WTC11 (cell line): ENCODE results near the gene PCDHGA4. TPM values are rescaled to one million over a fixed set of nuclear protein-coding genes. Genes with fewer than 3 reads are reported as not detected.

Experiments
- ARID4B ChIP-seq: sonication (generic); formaldehyde crosslinking; IDR thresholded peaks from 2 replicates; pipeline ENCODE4 v1.8.0; 2023; ENCODE audit warnings: missing genetic modification reagents, mild to moderate bottlenecking, borderline replicate concordance
- FOXP4 ChIP-seq: sonication (generic); formaldehyde crosslinking; IDR thresholded peaks from 2 replicates; pipeline ENCODE4 v1.8.0; 2022; ENCODE audit warnings: mild to moderate bottlenecking, missing genetic modification reagents
- NFATC4 ChIP-seq: fragments of 250-450 bp; sonication (Bioruptor Pico); IDR thresholded peaks from 2 replicates; pipeline ENCODE4 v1.9.0; 2021; ENCODE audit warnings: mild to moderate bottlenecking
- NR1H2 ChIP-seq: sonication (generic); formaldehyde crosslinking; IDR thresholded peaks from 2 replicates; pipeline ENCODE4 v1.9.0; 2021; ENCODE audit warnings: mild to moderate bottlenecking, moderate library complexity, missing genetic modification reagents
- OVOL2 ChIP-seq: fragments of 250-450 bp; sonication (Bioruptor Pico); IDR thresholded peaks from 2 replicates; pipeline ENCODE4 v1.9.0; 2021; ENCODE audit warnings: mild to moderate bottlenecking, borderline replicate concordance
- RORB ChIP-seq: fragments of 250-450 bp; sonication (Bioruptor Pico); IDR thresholded peaks from 2 replicates; pipeline ENCODE4 v1.9.0; 2021; ENCODE audit warnings: mild to moderate bottlenecking
- TCF7 ChIP-seq: sonication (generic); formaldehyde crosslinking; IDR thresholded peaks from 2 replicates; pipeline ENCODE4 v1.8.0; 2022; ENCODE audit warnings: mild to moderate bottlenecking, low read depth, missing genetic modification reagents, moderate library complexity
- TP53 ChIP-seq: sonication (generic); formaldehyde crosslinking; IDR thresholded peaks from 2 replicates; pipeline ENCODE4 v1.8.1; 2023; ENCODE audit warnings: mild to moderate bottlenecking, missing genetic modification reagents
- ZNF671 ChIP-seq: fragments of 250-450 bp; sonication (Bioruptor Pico); IDR thresholded peaks from 2 replicates; pipeline ENCODE4 v1.8.0; 2021; ENCODE audit warnings: mild to moderate bottlenecking
- total RNA-seq: library from RNA; stranded (reverse); gene quantifications from 3 replicates; pipeline ENCODE4 v1.2.3, GENCODE V29; 2021
- TF ChIP-seq, protein P1 (sequence below): sonication (generic); formaldehyde crosslinking; conservative IDR thresholded peaks from 2 replicates; pipeline ENCODE4 v1.8.1; 2023; ENCODE audit warnings: mild to moderate bottlenecking, low read depth, missing genetic modification reagents, moderate library complexity
- TF ChIP-seq, protein P2 (sequence below): fragments of 250-450 bp; sonication (Bioruptor Pico); IDR thresholded peaks from 2 replicates; pipeline ENCODE4 v1.9.0; 2021; ENCODE audit warnings: mild to moderate bottlenecking
- TF ChIP-seq, protein P3 (sequence below): sonication (generic); formaldehyde crosslinking; IDR thresholded peaks from 2 replicates; pipeline ENCODE4 v1.8.0; 2023; ENCODE audit warnings: missing genetic modification reagents
- TF ChIP-seq, protein P4 (sequence below): sonication (generic); formaldehyde crosslinking; IDR thresholded peaks from 2 replicates; pipeline ENCODE4 v1.8.1; 2023; ENCODE audit warnings: mild to moderate bottlenecking, missing genetic modification reagents, moderate library complexity
- TF ChIP-seq, protein P5 (sequence below): sonication (generic); formaldehyde crosslinking; IDR thresholded peaks from 2 replicates; pipeline ENCODE4 v1.8.1; 2023; ENCODE audit warnings: mild to moderate bottlenecking, missing genetic modification reagents, borderline replicate concordance

Gene PCDHGA4
- total RNA-seq, 1 experiment from 2014 or later = 3.5 TPM

- TF ChIP-seq, protein P1, sequence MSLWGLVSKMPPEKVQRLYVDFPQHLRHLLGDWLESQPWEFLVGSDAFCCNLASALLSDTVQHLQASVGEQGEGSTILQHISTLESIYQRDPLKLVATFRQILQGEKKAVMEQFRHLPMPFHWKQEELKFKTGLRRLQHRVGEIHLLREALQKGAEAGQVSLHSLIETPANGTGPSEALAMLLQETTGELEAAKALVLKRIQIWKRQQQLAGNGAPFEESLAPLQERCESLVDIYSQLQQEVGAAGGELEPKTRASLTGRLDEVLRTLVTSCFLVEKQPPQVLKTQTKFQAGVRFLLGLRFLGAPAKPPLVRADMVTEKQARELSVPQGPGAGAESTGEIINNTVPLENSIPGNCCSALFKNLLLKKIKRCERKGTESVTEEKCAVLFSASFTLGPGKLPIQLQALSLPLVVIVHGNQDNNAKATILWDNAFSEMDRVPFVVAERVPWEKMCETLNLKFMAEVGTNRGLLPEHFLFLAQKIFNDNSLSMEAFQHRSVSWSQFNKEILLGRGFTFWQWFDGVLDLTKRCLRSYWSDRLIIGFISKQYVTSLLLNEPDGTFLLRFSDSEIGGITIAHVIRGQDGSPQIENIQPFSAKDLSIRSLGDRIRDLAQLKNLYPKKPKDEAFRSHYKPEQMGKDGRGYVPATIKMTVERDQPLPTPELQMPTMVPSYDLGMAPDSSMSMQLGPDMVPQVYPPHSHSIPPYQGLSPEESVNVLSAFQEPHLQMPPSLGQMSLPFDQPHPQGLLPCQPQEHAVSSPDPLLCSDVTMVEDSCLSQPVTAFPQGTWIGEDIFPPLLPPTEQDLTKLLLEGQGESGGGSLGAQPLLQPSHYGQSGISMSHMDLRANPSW (CRISPR knock-in tag) = no peak
- TF ChIP-seq, protein P2, sequence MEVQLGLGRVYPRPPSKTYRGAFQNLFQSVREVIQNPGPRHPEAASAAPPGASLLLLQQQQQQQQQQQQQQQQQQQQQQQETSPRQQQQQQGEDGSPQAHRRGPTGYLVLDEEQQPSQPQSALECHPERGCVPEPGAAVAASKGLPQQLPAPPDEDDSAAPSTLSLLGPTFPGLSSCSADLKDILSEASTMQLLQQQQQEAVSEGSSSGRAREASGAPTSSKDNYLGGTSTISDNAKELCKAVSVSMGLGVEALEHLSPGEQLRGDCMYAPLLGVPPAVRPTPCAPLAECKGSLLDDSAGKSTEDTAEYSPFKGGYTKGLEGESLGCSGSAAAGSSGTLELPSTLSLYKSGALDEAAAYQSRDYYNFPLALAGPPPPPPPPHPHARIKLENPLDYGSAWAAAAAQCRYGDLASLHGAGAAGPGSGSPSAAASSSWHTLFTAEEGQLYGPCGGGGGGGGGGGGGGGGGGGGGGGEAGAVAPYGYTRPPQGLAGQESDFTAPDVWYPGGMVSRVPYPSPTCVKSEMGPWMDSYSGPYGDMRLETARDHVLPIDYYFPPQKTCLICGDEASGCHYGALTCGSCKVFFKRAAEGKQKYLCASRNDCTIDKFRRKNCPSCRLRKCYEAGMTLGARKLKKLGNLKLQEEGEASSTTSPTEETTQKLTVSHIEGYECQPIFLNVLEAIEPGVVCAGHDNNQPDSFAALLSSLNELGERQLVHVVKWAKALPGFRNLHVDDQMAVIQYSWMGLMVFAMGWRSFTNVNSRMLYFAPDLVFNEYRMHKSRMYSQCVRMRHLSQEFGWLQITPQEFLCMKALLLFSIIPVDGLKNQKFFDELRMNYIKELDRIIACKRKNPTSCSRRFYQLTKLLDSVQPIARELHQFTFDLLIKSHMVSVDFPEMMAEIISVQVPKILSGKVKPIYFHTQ (CRISPR knock-in tag) = no peak
- no peak for TF ChIP-seq TCF7
- no peak for TF ChIP-seq NFATC4
- TF ChIP-seq, protein P3, sequence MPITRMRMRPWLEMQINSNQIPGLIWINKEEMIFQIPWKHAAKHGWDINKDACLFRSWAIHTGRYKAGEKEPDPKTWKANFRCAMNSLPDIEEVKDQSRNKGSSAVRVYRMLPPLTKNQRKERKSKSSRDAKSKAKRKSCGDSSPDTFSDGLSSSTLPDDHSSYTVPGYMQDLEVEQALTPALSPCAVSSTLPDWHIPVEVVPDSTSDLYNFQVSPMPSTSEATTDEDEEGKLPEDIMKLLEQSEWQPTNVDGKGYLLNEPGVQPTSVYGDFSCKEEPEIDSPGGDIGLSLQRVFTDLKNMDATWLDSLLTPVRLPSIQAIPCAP (CRISPR knock-in tag) = no peak
- TF ChIP-seq RORB (CRISPR knock-in tag) = no peak
- TF ChIP-seq ARID4B (CRISPR knock-in tag) = no peak
- TF ChIP-seq, protein P4, sequence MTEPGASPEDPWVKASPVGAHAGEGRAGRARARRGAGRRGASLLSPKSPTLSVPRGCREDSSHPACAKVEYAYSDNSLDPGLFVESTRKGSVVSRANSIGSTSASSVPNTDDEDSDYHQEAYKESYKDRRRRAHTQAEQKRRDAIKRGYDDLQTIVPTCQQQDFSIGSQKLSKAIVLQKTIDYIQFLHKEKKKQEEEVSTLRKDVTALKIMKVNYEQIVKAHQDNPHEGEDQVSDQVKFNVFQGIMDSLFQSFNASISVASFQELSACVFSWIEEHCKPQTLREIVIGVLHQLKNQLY (CRISPR knock-in tag) = no peak
- TF ChIP-seq NR1H2 (CRISPR knock-in tag) = no peak
- no peak for TF ChIP-seq ZNF671
- TF ChIP-seq OVOL2 = no peak
- TF ChIP-seq, protein P5, sequence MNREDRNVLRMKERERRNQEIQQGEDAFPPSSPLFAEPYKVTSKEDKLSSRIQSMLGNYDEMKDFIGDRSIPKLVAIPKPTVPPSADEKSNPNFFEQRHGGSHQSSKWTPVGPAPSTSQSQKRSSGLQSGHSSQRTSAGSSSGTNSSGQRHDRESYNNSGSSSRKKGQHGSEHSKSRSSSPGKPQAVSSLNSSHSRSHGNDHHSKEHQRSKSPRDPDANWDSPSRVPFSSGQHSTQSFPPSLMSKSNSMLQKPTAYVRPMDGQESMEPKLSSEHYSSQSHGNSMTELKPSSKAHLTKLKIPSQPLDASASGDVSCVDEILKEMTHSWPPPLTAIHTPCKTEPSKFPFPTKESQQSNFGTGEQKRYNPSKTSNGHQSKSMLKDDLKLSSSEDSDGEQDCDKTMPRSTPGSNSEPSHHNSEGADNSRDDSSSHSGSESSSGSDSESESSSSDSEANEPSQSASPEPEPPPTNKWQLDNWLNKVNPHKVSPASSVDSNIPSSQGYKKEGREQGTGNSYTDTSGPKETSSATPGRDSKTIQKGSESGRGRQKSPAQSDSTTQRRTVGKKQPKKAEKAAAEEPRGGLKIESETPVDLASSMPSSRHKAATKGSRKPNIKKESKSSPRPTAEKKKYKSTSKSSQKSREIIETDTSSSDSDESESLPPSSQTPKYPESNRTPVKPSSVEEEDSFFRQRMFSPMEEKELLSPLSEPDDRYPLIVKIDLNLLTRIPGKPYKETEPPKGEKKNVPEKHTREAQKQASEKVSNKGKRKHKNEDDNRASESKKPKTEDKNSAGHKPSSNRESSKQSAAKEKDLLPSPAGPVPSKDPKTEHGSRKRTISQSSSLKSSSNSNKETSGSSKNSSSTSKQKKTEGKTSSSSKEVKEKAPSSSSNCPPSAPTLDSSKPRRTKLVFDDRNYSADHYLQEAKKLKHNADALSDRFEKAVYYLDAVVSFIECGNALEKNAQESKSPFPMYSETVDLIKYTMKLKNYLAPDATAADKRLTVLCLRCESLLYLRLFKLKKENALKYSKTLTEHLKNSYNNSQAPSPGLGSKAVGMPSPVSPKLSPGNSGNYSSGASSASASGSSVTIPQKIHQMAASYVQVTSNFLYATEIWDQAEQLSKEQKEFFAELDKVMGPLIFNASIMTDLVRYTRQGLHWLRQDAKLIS = no peak
- TF ChIP-seq TP53 (CRISPR knock-in tag) = no peak
- TF ChIP-seq FOXP4 (CRISPR knock-in tag) = no peak
Observed at GRCh38 chr5:141393267-141393666, 38.4 kb downstream of the PCDHGA4 start (continued).
